MCF 10A (cell line): ENCODE measurements around the gene RYR1. TPM values are rescaled to one million over a fixed set of nuclear protein-coding genes. Genes with fewer than 3 reads are reported as not detected.
"Not testable (repeated sequence)": the region's sequence is repeated elsewhere in the genome, so short reads cannot be mapped to it uniquely, and the experiment has no call there.

ENCODE experiments used
- BruUV-seq: library from RNA; stranded (reverse); fragments of 400-500 nt; replicated peaks from 2 replicates; lab custom pipeline; 2021; lab: Mats Ljungman, UMichigan
- CTCF ChIA-PET: fragments of 300-600 bp; sonication (Branson Sonifier 250); formaldehyde crosslinking; extraction: SDS; loops from one replicate; lab custom pipeline; 2021; ENCODE audit warnings: antibody characterized with exemption, inconsistent platforms; lab: Yijun Ruan, JAX
- POLR2A ChIA-PET: fragments of 300-600, 350-650 bp; sonication (Branson Sonifier 250); formaldehyde crosslinking; extraction: SDS; loops from one replicate; lab custom pipeline; 2020; ENCODE audit warnings: antibody characterized with exemption, inconsistent platforms; lab: Yijun Ruan, JAX
- DNase-seq: peaks from one replicate; pipeline ENCODE4 v3.0.0-alpha.2; 2018; ENCODE audit not compliant: unreplicated experiment
- H3K27ac Mint-ChIP-seq: one replicate; pipeline ENCODE4 v1.8.0; 2022; ENCODE audit warnings: mild to moderate bottlenecking, low read depth, mixed read lengths; ENCODE audit not compliant: unreplicated experiment
- H3K27me3 Mint-ChIP-seq: one replicate; pipeline ENCODE4 v1.8.0; 2022; ENCODE audit warnings: mixed read lengths; ENCODE audit not compliant: insufficient read depth, unreplicated experiment
- H3K36me3 Mint-ChIP-seq: one replicate; pipeline ENCODE4 v1.8.0; 2022; ENCODE audit warnings: mild to moderate bottlenecking, moderate library complexity, mixed read lengths; ENCODE audit not compliant: insufficient read depth, unreplicated experiment
- H3K4me1 Mint-ChIP-seq: one replicate; pipeline ENCODE4 v1.8.0; 2022; ENCODE audit warnings: mixed read lengths; ENCODE audit not compliant: insufficient read depth, unreplicated experiment
- H3K4me3 Mint-ChIP-seq: one replicate; pipeline ENCODE4 v1.8.0; 2022; ENCODE audit warnings: mild to moderate bottlenecking, moderate library complexity, mixed read lengths; ENCODE audit not compliant: unreplicated experiment
- H3K9me3 Mint-ChIP-seq: one replicate; pipeline ENCODE4 v1.8.0; 2022; ENCODE audit warnings: mixed read lengths; ENCODE audit not compliant: unreplicated experiment
- CTCF ChIP-seq: fragments of 200-600 bp; IDR thresholded peaks from one replicate; pipeline ENCODE4 v1.8.0; 2022; ENCODE audit warnings: antibody characterized with exemption, mild to moderate bottlenecking; ENCODE audit not compliant: unreplicated experiment
- intact Hi-C: fragments of 100-400 bp; cut with micrococcal nuclease; formaldehyde crosslinking; loops from 2 replicates; pipeline ENCODE4 v1.14.1; 2022
- total RNA-seq: library from RNA; stranded (reverse); gene quantifications from 2 replicates; pipeline ENCODE4 v1.2.3, GENCODE V29; 2022

Gene RYR1
- total RNA-seq, 1 experiment from 2014 or later = 0.28 TPM

- peak; percentile 37 for TF ChIP-seq CTCF
- Mint-ChIP-seq H3K36me3 (no peaks in the 10 kb centered on the region), H3K27me3 (no peaks in the 10 kb centered on the region), H3K27ac (no peak overlapping the region), H3K9me3 (no peaks in the 10 kb centered on the region), H3K4me3 (no peak overlapping the region), H3K4me1 (peaks cover 14% of the 10 kb centered on the region)
- no TSS peak for BruUV-seq
- intact Hi-C loops = loop anchor here (2.0 to 10.0 kb wide), 4 partner anchors 61 to 276 kb away; partner anchors contain the start of genes ECH1, EIF3K and MAP4K1
- CTCF ChIA-PET = interaction anchor here (0.5 to 1.3 kb wide), 6 partner anchors 13 to 128 kb away, joined by 3 to 5 read pairs (median 3); no protein-coding TSS in a partner anchor
- DNase-seq = peak; percentile 34
- POLR2A ChIA-PET = interaction anchor here (1.3 to 1.4 kb wide), 2 partner anchors 30 to 62 kb away, joined by 4 to 5 read pairs; partner anchors contain the start of gene EIF3K
Observed at GRCh38 chr19:38556521-38557174, 123.2 kb downstream of the RYR1 start.

- H3K36me3 Mint-ChIP-seq = no peaks in the 10 kb centered on the region
- H3K4me1 Mint-ChIP-seq = peaks cover 19% of the 10 kb centered on the region
- ChIA-PET POLR2A (interaction anchor here (0.7 to 4.2 kb wide), 6 partner anchors 30 to 88 kb away, joined by 3 to 19 read pairs (median 4); partner anchors contain the start of gene EIF3K), CTCF (interaction anchor here (0.5 to 1.3 kb wide), 4 partner anchors 14 to 128 kb away, joined by 3 to 5 read pairs (median 3); no protein-coding TSS in a partner anchor)
- DNase-seq = no peak
- H3K27ac Mint-ChIP-seq = no peak overlapping the region
- H3K9me3 Mint-ChIP-seq = no peaks in the 10 kb centered on the region
- no peaks in the 10 kb centered on the region for H3K27me3 Mint-ChIP-seq
- BruUV-seq = no TSS peak
- intact Hi-C loops = loop anchor here (2.0 to 10.0 kb wide), 4 partner anchors 60 to 275 kb away; partner anchors contain the start of genes ECH1, EIF3K and MAP4K1
- TF ChIP-seq CTCF = no peak
- H3K4me3 Mint-ChIP-seq = no peak overlapping the region
Observed at GRCh38 chr19:38557205-38557799, 123.8 kb downstream of the RYR1 start.

- BruUV-seq, H3K9me3 Mint-ChIP-seq, DNase-seq, H3K4me3 Mint-ChIP-seq, H3K27me3 Mint-ChIP-seq, H3K36me3 Mint-ChIP-seq: not testable (repeated sequence)
- ChIA-PET CTCF (interaction anchor here (0.6 to 1.0 kb wide), 2 partner anchors 75 to 78 kb away, joined by 3 to 8 read pairs; no protein-coding TSS in a partner anchor), POLR2A (interaction anchor here (1.0 to 4.2 kb wide), 4 partner anchors 10 to 94 kb away, joined by 3 to 19 read pairs (median 4); partner anchors contain the start of gene EIF3K)
- intact Hi-C loops = loop anchor here (5.0 to 10.0 kb wide), 3 partner anchors 58 to 273 kb away; partner anchors contain the start of genes ECH1, EIF3K and MAP4K1
- peaks cover 28% of the 10 kb centered on the region for H3K4me1 Mint-ChIP-seq
- peak overlapping the region; percentile 82 for H3K27ac Mint-ChIP-seq
Observed at GRCh38 chr19:38558933-38559332, 125.4 kb downstream of the RYR1 start.

- ChIA-PET POLR2A (interaction anchor here (1.0 to 4.2 kb wide), 8 partner anchors 10 to 98 kb away, joined by 3 to 19 read pairs (median 4); partner anchors contain the start of gene EIF3K), CTCF (interaction anchor here (0.6 to 1.0 kb wide), 2 partner anchors 74 to 77 kb away, joined by 3 to 8 read pairs; no protein-coding TSS in a partner anchor)
- H3K4me1 Mint-ChIP-seq = peaks cover 28% of the 10 kb centered on the region
- no peaks in the 10 kb centered on the region for H3K27me3 Mint-ChIP-seq
- H3K9me3 Mint-ChIP-seq = no peaks in the 10 kb centered on the region
- peak; percentile 87 for DNase-seq
- intact Hi-C loops = loop anchor here (5.0 to 10.0 kb wide), 3 partner anchors 58 to 273 kb away; partner anchors contain the start of genes ECH1, EIF3K and MAP4K1
- H3K4me3 Mint-ChIP-seq = peak overlapping the region; percentile 10
- no peaks in the 10 kb centered on the region for H3K36me3 Mint-ChIP-seq
- TF ChIP-seq CTCF = no peak
- peak overlapping the region; percentile 82 for H3K27ac Mint-ChIP-seq
- no TSS peak for BruUV-seq
Observed at GRCh38 chr19:38559428-38560401, 126.2 kb downstream of the RYR1 start.
